Peyer's patch (tissue), 4 donors: ENCODE results near the gene PIEZO1. TPM values are rescaled to one million over a fixed set of nuclear protein-coding genes. Genes with fewer than 3 reads are reported as not detected.
A peak's percentile ranks its signal among the peaks of the same experiment; 100 is the strongest.

Experiments
- DNase-seq, 3 donors: peaks; one replicate each; pipeline ENCODE4 v3.0.0-alpha.2; 2017 to 2019
- H3K27ac ChIP-seq, 4 donors: fragments of 200-600 bp; sonication (generic); one replicate each; pipeline ENCODE4 v1.5.1; 2016 to 2019
- H3K27me3 ChIP-seq, 2 donors: fragments of 200-600 bp; sonication (generic); one replicate each; pipeline ENCODE4 v1.5.1; 2019
- H3K36me3 ChIP-seq, 3 donors: fragments of 200-600 bp; sonication (generic); one replicate each; pipeline ENCODE4 v1.5.1; 2016 to 2019
- H3K4me1 ChIP-seq, 4 donors: fragments of 200-600 bp; sonication (generic); one replicate each; pipeline ENCODE4 v1.5.1; 2016 to 2019
- H3K4me3 ChIP-seq, 4 donors: fragments of 200-600 bp; sonication (generic); 1 replicate in 3 of 4; 2 replicates in 1 of 4; pipeline ENCODE4 v1.5.1; 2016 to 2019; ENCODE audit warnings: mild to moderate bottlenecking in 1 of 4
- H3K9me3 ChIP-seq, 4 donors: fragments of 200-600 bp; sonication (generic); one replicate each; pipeline ENCODE4 v1.5.1; 2016 to 2019; ENCODE audit warnings: mild to moderate bottlenecking in 1 of 4
- POLR2A ChIP-seq, 2 donors: fragments of 450-650 bp; IDR thresholded peaks; one replicate each; pipeline ENCODE4 v1.5.1; 2017; ENCODE audit warnings: antibody characterized with exemption in 2 of 2, mild to moderate bottlenecking in 2 of 2, moderate library complexity in 2 of 2
- total RNA-seq, 4 donors: library from RNA; depleted of rRNA; stranded (reverse); fragments of >200 nt; gene quantifications; one replicate each; pipeline ENCODE4 v1.1.0, GENCODE V29; 2016
- TF ChIP-seq, protein P1 (sequence below), 6 experiments: fragments of 450-650 bp in 4 of 6; fragments of 200-600 bp in 2 of 6; sonication (generic) in 1 of 6; IDR thresholded peaks; one replicate each; pipeline ENCODE4 v1.5.1; 2017 to 2019; ENCODE audit warnings: antibody characterized with exemption in 6 of 6, mild to moderate bottlenecking in 3 of 6, moderate library complexity in 1 of 6

PIEZO1 gene
- total RNA-seq, 4 donors from 2014 or later, result 76.9 to 218 (median 183) TPM

DNA sequence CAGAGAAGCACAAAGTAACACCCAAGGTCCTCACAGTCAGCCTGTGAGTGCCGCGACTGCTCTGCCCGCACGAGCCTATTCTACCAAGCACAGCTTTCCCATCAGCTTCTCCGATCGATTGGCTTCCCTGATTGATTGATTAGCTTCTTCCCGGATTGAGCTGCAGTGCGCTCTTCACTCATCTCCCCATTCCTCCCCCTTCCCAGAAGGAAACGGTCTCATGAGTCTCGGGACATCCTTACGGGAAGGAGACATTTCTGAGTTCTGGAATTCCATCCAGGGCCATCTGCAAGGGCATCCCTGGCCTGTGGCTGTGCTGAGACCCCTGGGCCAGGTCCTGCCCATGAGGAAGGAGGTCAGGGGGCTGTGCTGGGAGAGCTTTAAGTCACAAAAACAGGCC, 18.0 kb downstream of the PIEZO1 start:
- no peak for TF ChIP-seq POLR2A (IDR thresholded peaks at IDR 0.05)
- TF ChIP-seq, protein P1, sequence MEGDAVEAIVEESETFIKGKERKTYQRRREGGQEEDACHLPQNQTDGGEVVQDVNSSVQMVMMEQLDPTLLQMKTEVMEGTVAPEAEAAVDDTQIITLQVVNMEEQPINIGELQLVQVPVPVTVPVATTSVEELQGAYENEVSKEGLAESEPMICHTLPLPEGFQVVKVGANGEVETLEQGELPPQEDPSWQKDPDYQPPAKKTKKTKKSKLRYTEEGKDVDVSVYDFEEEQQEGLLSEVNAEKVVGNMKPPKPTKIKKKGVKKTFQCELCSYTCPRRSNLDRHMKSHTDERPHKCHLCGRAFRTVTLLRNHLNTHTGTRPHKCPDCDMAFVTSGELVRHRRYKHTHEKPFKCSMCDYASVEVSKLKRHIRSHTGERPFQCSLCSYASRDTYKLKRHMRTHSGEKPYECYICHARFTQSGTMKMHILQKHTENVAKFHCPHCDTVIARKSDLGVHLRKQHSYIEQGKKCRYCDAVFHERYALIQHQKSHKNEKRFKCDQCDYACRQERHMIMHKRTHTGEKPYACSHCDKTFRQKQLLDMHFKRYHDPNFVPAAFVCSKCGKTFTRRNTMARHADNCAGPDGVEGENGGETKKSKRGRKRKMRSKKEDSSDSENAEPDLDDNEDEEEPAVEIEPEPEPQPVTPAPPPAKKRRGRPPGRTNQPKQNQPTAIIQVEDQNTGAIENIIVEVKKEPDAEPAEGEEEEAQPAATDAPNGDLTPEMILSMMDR (IDR thresholded peaks at IDR 0.05), result no peak
- H3K4me1 ChIP-seq, result peaks cover 9 to 70% (median 17%) of the 10 kb centered on the region in 4 donors
- no peaks in the 10 kb centered on the region for H3K9me3 ChIP-seq
- DNase-seq, result no peak
- no peaks in the 10 kb centered on the region for H3K36me3 ChIP-seq
- H3K27ac ChIP-seq, result peak overlapping the region in 2 of 4 donors; percentile 87 to 89
- H3K27me3 ChIP-seq, result no peaks in the 10 kb centered on the region
- no peak overlapping the region for H3K4me3 ChIP-seq

DNA sequence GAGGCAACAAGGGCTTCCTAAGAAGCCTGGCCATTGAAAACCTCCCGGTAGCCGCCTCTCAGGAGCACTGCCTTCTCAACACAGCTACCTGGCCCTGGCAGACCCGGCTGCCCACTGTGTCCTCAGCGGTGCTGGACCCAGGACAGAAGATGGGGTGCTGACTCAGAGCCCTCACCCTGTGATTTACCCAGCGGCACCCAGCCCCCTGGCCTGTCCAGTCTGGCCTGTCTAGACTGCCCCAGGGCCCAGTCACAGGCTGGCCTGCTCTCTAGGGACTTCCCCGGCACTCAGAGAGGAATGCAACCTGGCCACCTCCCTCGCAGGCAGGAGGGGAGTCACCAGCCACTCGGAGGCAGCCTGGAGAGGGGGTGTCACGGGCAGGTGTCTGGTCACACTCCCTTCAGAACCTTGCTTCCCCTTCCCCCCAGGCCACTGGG, 20.1 kb downstream of the PIEZO1 start:
- TF ChIP-seq, protein P1 (IDR thresholded peaks at IDR 0.05), result no peak
- TF ChIP-seq POLR2A (IDR thresholded peaks at IDR 0.05), result no peak
- Histone ChIP-seq H3K9me3 (no peaks in the 10 kb centered on the region), H3K27ac (no peak overlapping the region), H3K4me1 (peaks cover under 1 to 70% (median 6%) of the 10 kb centered on the region in 4 donors), H3K4me3 (no peak overlapping the region), H3K36me3 (no peaks in the 10 kb centered on the region), H3K27me3 (no peaks in the 10 kb centered on the region)
- DNase-seq, result no peak

DNA sequence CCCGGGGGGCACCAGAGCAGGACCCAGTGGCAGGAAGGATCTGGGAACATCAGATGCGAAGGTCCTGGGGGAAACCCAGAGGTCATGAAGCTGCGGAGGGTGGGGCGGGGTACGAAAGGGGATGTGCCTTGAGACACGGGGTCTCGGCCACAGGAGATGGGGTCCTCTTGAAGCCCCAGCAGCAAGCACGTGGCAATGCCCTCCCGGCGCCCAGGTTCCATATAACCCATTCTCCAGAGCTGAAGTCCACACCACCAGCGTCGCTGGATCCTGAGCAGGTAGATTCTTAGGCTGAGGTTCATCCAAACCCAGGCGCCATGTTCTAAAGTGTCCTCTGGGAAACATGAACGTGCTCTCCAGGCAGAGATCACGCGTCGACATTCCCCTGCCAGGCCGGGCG, 20.9 kb downstream of the PIEZO1 start:
- Histone ChIP-seq H3K27me3 (no peaks in the 10 kb centered on the region), H3K27ac (peak overlapping the region in 1 of 4 donors; percentile 13), H3K4me3 (no peak overlapping the region), H3K9me3 (no peaks in the 10 kb centered on the region), H3K4me1 (peaks cover 0 to 67% (median 5%) of the 10 kb centered on the region in 4 donors), H3K36me3 (no peaks in the 10 kb centered on the region)
- no peak for TF ChIP-seq POLR2A (IDR thresholded peaks at IDR 0.05)
- TF ChIP-seq, protein P1 (IDR thresholded peaks at IDR 0.05), result no peak
- DNase-seq, result no peak

DNA sequence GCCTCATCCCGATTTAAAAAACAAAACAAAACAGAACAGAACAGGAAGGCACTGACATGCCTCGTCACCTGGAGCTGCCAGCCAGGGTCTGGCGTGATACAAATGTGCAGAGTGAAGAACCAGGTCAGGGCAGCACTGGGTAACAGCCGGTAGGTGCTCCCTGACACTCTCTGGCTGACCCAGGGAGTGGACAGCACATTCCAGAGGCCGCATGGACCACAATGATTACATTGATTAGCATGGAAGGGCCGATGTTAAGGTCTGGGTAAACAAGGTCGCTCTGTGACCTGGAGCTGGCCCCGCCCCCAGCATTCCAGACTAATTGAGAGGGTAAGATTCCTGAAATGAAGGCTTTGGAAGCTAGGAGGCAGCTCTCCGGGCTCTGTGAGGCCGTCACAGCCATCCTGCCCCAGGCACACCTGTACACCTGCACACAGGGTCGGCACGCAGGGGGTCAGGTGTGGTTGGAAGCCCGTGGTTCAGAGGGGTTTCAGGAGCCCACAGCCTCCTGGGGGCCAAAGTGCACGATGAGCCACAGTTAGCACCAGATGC, 21.4 kb downstream of the PIEZO1 start:
- Histone ChIP-seq H3K36me3 (no peaks in the 10 kb centered on the region), H3K27ac (peak overlapping the region in 1 of 4 donors; percentile 13), H3K4me1 (peaks cover 0 to 62% (median 5%) of the 10 kb centered on the region in 4 donors)

DNA sequence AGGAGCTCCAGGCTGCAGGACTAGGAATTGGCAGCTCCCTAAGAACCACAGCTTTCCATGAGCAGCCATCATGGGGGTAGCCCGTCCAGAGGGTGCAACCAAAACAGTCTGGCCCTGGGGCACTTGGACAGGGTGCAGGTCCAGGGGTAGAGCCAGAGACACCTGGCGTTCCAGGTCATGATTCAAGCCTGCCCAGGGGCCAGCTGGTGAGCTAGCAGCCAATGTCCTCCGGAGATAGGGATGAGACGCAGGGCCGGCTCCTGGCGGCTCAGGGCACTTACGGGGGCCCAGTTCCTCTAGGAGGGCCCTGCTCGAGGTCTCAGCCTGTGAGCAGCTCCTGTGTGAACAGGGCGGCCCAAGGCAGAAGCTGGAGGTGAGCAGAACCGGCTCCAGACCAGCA, 22.1 kb downstream of the PIEZO1 start:
- Histone ChIP-seq H3K4me1 (peaks cover 0 to 55% (median 4%) of the 10 kb centered on the region in 4 donors), H3K27ac (peak overlapping the region in 1 of 4 donors; percentile 13), H3K27me3 (no peaks in the 10 kb centered on the region), H3K4me3 (no peak overlapping the region), H3K9me3 (no peaks in the 10 kb centered on the region), H3K36me3 (no peaks in the 10 kb centered on the region)
- TF ChIP-seq, protein P1 (IDR thresholded peaks at IDR 0.05), result no peak
- DNase-seq, result no peak

More for the DNA sequence above, 21.4 kb downstream of the PIEZO1 start:
- TF ChIP-seq POLR2A (IDR thresholded peaks at IDR 0.05), result no peak
- TF ChIP-seq, protein P1 (IDR thresholded peaks at IDR 0.05), result no peak
- Histone ChIP-seq H3K9me3 (no peaks in the 10 kb centered on the region), H3K27me3 (no peaks in the 10 kb centered on the region), H3K4me3 (no peak overlapping the region)
- no peak for DNase-seq
